Heart left ventricle (tissue), 16 donors: ENCODE data around the gene CDC14B. TPM values are rescaled to one million over a fixed set of nuclear protein-coding genes. Genes with fewer than 3 reads are reported as not detected.

Experiments
- ATAC-seq, 4 donors: fragments of 200-7000 bp; cut with Tn5 transposase; one replicate each; pipeline ENCODE4 v1.9.1; 2020 to 2022; ENCODE audit warnings: moderate library complexity in 4 of 4, mild to moderate bottlenecking in 3 of 4, moderate number of reproducible peaks in 1 of 4
- DNase-seq, 5 donors: peaks; one replicate each; pipeline ENCODE4 v3.0.0-alpha.2; 2020
- H3K27ac ChIP-seq, 12 donors: fragments of 200-600 bp; sonication (generic) in 4 of 12; one replicate each; pipeline versions ENCODE4 v1.5.0 to v1.8.0; 2016 to 2022; ENCODE audit warnings: mild to moderate bottlenecking in 2 of 12
- H3K27me3 ChIP-seq, 9 donors: fragments of 200-600 bp; sonication (generic) in 2 of 9; one replicate each; pipeline versions ENCODE4 v1.5.1 to v1.8.0; 2016 to 2022; ENCODE audit warnings: mild to moderate bottlenecking in 3 of 9
- H3K36me3 ChIP-seq, 9 donors: fragments of 200-600 bp; sonication (generic) in 2 of 9; one replicate each; pipeline versions ENCODE4 v1.5.0 to v1.8.0; 2018 to 2022; ENCODE audit warnings: mild to moderate bottlenecking in 2 of 9
- H3K4me1 ChIP-seq, 12 donors: fragments of 200-600 bp; sonication (generic) in 4 of 12; one replicate each; pipeline versions ENCODE4 v1.5.0 to v1.8.0; 2016 to 2022; ENCODE audit warnings: mild to moderate bottlenecking in 3 of 12
- H3K4me3 ChIP-seq, 12 donors: fragments of 200-600 bp; sonication (generic) in 4 of 12; one replicate each; pipeline versions ENCODE4 v1.5.0 to v1.8.0; 2017 to 2022; ENCODE audit warnings: mild to moderate bottlenecking in 9 of 12, moderate library complexity in 4 of 12
- H3K9me3 ChIP-seq, 12 donors: fragments of 200-600 bp; sonication (generic) in 4 of 12; one replicate each; pipeline versions ENCODE4 v1.5.0 to v1.8.0; 2016 to 2022; ENCODE audit warnings: mild to moderate bottlenecking in 1 of 12
- POLR2A ChIP-seq, 2 donors: fragments of 450-650 bp; IDR thresholded peaks; one replicate each; pipeline ENCODE4 v1.6.1; 2017; ENCODE audit warnings: antibody characterized with exemption in 2 of 2, mild to moderate bottlenecking in 2 of 2, moderate library complexity in 2 of 2
- WGBS, 4 donors: extraction: QIAGEN DNeasy Blood & Tissue Kit in 2 of 4; methylation state at CpG; one replicate each; pipeline versions ENCODE4 v1.1.5 to v1.1.7; 2013 to 2018; 5-methylcytosine and 5-hydroxymethylcytosine counted together
- intact Hi-C, 10 donors: fragments of 100-400 bp; cut with DNase I; formaldehyde crosslinking; loops; one replicate each; pipeline versions ENCODE4 v1.11.1 to v1.14.2; 2022
- polyA plus RNA-seq, 2 donors: library from polyadenylated mRNA; stranded (reverse); fragments of 200-250 nt; gene quantifications; one replicate each; pipeline ENCODE4 v1.2.3, GENCODE V29; 2013
- total RNA-seq, 9 donors: library from RNA; depleted of rRNA in 2 of 9; stranded (reverse); fragments of >200 nt in 2 of 9; fragmentation: NEBNext Ultra II Directional in 3 of 9; extraction: Animal tissue kit (Norgen Biotek cat#: 25700) in 3 of 9; gene quantifications; one replicate each; pipeline versions ENCODE4 v1.1.0 to v1.2.4, GENCODE V29; 2016 to 2023
- TF ChIP-seq, protein P1 (sequence below), 12 donors: fragments of 200-600 bp; sonication (generic) in 4 of 12; IDR thresholded peaks; one replicate each; pipeline versions ENCODE4 v1.5.0 to v1.8.0; 2018 to 2022; ENCODE audit warnings: antibody characterized with exemption in 12 of 12, mild to moderate bottlenecking in 5 of 12
- donor health status: ischemic (EF 13 %, LVEDD 7.1; RV severe dilation, severe dysfunction).
- donor health status: healthy with polysubstance abuse.
- donor health status: DM: no; HTN: yes; CAD: no.
- donor health status: DM: no; HTN: no; CAD: no.
- donor health status: ischemic (EF 25% LVEDD 6.9; RV normal size, moderate dysfunction).
- donor health status: ischemic (EF 25% LVEDD 5.7; RV mildly dilated, moderate dysfunction).
- donor health status: healthy.
- donor health status: DM: yes; HTN: yes; CAD: no.
- donor health status: ischemic (EF 35%, LVEDD 5.7; RV mildly dilated, moderate dysfunction).
- donor health status: nonischemic (EF 11% LVEDD 7.7; RV severe dilation, severe dysfunction).
- donor health status: DM: yes; HTN: yes; CAD: no.
- donor health status: PGD.
- donor health status: ischemic (EF 29% LVEDD 5.4; RV normal size, mild dysfunction).
- donor health status: nonischemic (EF 23%, LVEDD 6.1; RV moderate dilation, normal function).

Gene CDC14B
- total and polyA plus RNA-seq, 11 donors: 5.1 to 37.0 (median 23.7) TPM

DNA sequence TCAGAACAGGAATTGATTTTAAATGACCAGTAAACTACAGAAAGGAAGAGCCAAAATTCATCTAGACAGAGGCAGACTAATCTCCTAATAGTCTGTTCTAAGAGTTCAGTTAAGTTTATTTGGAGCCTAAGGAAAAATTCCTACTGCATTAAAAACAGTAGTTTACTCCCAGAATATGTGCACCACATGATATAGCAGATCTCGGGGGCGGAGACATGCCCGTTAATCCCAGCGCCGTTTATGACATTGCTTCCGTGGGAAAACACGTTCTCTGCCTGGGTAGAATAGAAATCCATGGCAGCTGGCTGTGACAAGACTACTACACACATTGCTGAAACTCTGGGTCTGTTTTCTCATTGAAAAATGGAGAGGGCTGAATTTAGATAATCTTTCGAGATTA is 158.3 kb downstream of the CDC14B start:
- Histone ChIP-seq H3K4me1 (peaks cover 0 to 5% (median 0%) of the 10 kb centered on the region in 12 donors), H3K27me3 (no peaks in the 10 kb centered on the region), H3K9me3 (no peaks in the 10 kb centered on the region), H3K27ac (no peak overlapping the region), H3K4me3 (no peak overlapping the region), H3K36me3 (peaks cover 0 to 62% (median 18%) of the 10 kb centered on the region in 9 donors)
- no peak for TF ChIP-seq POLR2A (IDR thresholded peaks at IDR 0.05)
- TF ChIP-seq, protein P1, sequence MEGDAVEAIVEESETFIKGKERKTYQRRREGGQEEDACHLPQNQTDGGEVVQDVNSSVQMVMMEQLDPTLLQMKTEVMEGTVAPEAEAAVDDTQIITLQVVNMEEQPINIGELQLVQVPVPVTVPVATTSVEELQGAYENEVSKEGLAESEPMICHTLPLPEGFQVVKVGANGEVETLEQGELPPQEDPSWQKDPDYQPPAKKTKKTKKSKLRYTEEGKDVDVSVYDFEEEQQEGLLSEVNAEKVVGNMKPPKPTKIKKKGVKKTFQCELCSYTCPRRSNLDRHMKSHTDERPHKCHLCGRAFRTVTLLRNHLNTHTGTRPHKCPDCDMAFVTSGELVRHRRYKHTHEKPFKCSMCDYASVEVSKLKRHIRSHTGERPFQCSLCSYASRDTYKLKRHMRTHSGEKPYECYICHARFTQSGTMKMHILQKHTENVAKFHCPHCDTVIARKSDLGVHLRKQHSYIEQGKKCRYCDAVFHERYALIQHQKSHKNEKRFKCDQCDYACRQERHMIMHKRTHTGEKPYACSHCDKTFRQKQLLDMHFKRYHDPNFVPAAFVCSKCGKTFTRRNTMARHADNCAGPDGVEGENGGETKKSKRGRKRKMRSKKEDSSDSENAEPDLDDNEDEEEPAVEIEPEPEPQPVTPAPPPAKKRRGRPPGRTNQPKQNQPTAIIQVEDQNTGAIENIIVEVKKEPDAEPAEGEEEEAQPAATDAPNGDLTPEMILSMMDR (IDR thresholded peaks at IDR 0.05): no peak
- 89 to 93% (median 90%) methylated on average over 8 of the region's 8 CpGs for WGBS, 4 donors
- ATAC-seq (no peak), DNase-seq (no peak)
- intact Hi-C loops: no loop called here

DNA sequence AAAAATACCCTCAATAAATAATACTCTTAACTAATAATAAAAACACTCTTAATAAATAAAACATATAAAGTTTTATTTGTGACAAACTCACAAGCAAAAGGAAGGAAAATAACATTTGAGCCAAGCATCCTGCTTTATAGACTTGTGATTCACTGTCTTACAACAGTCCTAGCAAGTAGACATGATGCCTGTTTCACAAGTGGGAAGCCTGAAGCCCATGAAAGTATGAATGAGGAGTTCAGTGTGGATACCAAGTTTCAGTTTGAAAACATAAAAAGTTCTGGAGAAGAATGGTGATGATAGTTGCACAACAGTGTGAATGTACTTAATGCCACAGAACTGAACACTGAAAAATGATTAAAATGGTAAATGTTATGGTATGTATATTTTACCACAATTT is 158.8 kb downstream of the CDC14B start:
- ATAC-seq: no peak
- intact Hi-C loops: no loop called here

DNA sequence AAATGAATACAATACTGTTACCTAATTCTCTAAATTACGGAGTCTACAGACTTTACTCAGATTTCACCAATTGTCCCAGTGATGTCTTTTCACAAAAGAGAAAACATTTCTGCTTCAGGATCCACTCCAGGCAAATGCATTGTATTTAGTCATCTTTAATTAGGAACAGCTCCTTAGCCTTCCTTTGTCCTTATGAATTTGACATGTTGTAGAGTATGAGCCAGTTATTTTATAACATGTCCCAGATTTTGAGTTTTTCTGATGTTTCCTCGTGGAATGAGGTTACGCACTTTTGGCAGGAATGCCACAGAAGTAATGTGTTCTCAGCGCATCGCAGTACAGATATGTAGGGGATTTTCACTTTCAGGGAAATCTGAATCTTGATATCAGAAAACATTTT is 159.2 kb downstream of the CDC14B start:
- ATAC-seq: no peak
- WGBS, 4 donors: 88 to 95% (median 90%) methylated on average over 5 of the region's 5 CpGs

More for the DNA sequence above, 158.8 kb downstream of the CDC14B start:
- H3K27me3 ChIP-seq: no peaks in the 10 kb centered on the region
- H3K27ac ChIP-seq: no peak overlapping the region
- H3K4me3 ChIP-seq: no peak overlapping the region
- peaks cover 0 to 57% (median 13%) of the 10 kb centered on the region in 9 donors for H3K36me3 ChIP-seq
- no peak for TF ChIP-seq POLR2A (IDR thresholded peaks at IDR 0.05)
- TF ChIP-seq, protein P1 (IDR thresholded peaks at IDR 0.05): no peak
- peaks cover 0 to 5% (median 0%) of the 10 kb centered on the region in 12 donors for H3K4me1 ChIP-seq
- DNase-seq: no peak
- no peaks in the 10 kb centered on the region for H3K9me3 ChIP-seq

DNA sequence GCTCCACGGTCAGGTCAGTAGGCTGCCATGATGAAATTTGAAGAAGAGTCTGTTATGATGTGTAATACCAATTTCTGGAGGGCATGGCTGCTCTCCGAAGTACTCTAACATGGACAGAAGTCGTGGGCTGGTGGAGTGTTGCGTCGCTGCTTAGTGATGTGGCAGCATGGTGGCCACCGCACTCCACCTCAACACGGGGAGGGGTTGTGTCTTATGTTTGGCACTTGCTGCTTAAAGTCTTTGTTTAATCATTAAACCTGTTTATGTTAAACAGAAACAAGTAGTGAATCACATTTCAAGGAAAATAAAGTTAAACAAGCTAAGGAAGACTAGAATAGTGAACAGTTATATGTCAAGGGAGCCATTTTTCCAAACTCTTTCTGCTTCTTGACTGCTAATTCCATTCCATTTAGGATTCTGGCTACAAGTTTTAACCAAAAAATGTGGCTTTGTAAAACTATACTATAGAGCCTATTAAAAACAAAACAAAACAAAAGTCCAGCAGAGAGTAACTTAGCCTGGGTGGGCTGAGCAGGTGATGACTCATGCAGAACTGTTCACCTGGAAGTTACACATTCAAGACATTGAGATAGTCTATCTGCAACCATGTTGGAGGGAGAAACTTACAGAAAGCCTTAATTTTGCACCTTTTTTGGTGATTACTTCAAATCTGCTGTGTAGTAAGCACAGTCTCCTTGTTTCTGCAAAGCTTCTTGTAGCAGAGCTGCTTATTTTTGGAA is 160.2 kb downstream of the CDC14B start:
- ATAC-seq (no peak), DNase-seq (no peak)
- intact Hi-C loops: loop anchor here in 6 of 10 donors (10.0 kb wide), 5 partner anchors 105 to 205 kb away; partner anchors contain the start of genes CDC14B (in 2 of the 6) and PRXL2C (in 1 of the 6)
- no peak for TF ChIP-seq POLR2A (IDR thresholded peaks at IDR 0.05)
- TF ChIP-seq, protein P1 (IDR thresholded peaks at IDR 0.05): no peak
- Histone ChIP-seq H3K27ac (no peak overlapping the region), H3K36me3 (peaks cover 0 to 46% (median 7%) of the 10 kb centered on the region in 9 donors), H3K4me3 (no peak overlapping the region), H3K27me3 (no peaks in the 10 kb centered on the region), H3K9me3 (no peaks in the 10 kb centered on the region), H3K4me1 (peaks cover 0 to 5% (median 0%) of the 10 kb centered on the region in 12 donors)
- WGBS, 4 donors: 95 to 97% (median 96%) methylated on average over 7 of the region's 7 CpGs

More for the DNA sequence above, 159.2 kb downstream of the CDC14B start:
- no peak overlapping the region for H3K27ac ChIP-seq
- TF ChIP-seq, protein P1 (IDR thresholded peaks at IDR 0.05): no peak
- no peak for TF ChIP-seq POLR2A (IDR thresholded peaks at IDR 0.05)
- H3K27me3 ChIP-seq: no peaks in the 10 kb centered on the region
- intact Hi-C loops: no loop called here
- peaks cover 0 to 53% (median 9%) of the 10 kb centered on the region in 9 donors for H3K36me3 ChIP-seq
- H3K4me1 ChIP-seq: peaks cover 0 to 5% (median 0%) of the 10 kb centered on the region in 12 donors
- no peak for DNase-seq
- no peak overlapping the region for H3K4me3 ChIP-seq
- no peaks in the 10 kb centered on the region for H3K9me3 ChIP-seq
